Measurements from ENCODE around the gene ZSCAN29. TPM values are rescaled to one million over a fixed set of nuclear protein-coding genes. Genes with fewer than 3 reads are reported as not detected.

Gene ZSCAN29
- total and polyA plus RNA-seq, 2 donors (not counting 1 experiment from before 2014, with no cell fraction given), result 6.5 to 31.9 TPM

Other genes starting within 250 kb of the ZSCAN29 start
- 11.8 and 20.8 TPM in 2 replicates for gene TMEM62, start 237.5 kb downstream of the ZSCAN29 start, total RNA-seq
- 8.0 and 10.7 TPM in 2 replicates for gene TMEM62, start 237.5 kb downstream of the ZSCAN29 start, polyA plus RNA-seq
- gene CCNDBP1, start 185.6 kb downstream of the ZSCAN29 start, total RNA-seq, result 48.0 and 78.4 TPM in 2 replicates
- 80.2 and 101 TPM in 2 replicates for gene CCNDBP1, start 185.6 kb downstream of the ZSCAN29 start, polyA plus RNA-seq
- not detected in 2 replicates for gene EPB42, start 150.0 kb downstream of the ZSCAN29 start, total RNA-seq
- not detected in 2 replicates for gene EPB42, start 150.0 kb downstream of the ZSCAN29 start, polyA plus RNA-seq
- gene TGM5, start 104.1 kb downstream of the ZSCAN29 start, total RNA-seq, result under 0.01 TPM in 1 of 2 replicates, not detected in the other
- 0.03 TPM in 1 of 2 replicates, not detected in the other for gene TGM5, start 104.1 kb downstream of the ZSCAN29 start, polyA plus RNA-seq
- not detected in 2 replicates for gene TGM7, start 68.8 kb downstream of the ZSCAN29 start, total RNA-seq
- not detected in 2 replicates for gene TGM7, start 68.8 kb downstream of the ZSCAN29 start, polyA plus RNA-seq
- 4.8 and 7.2 TPM in 2 replicates for gene LCMT2, start 40.5 kb downstream of the ZSCAN29 start, total RNA-seq
- 12.5 and 14.9 TPM in 2 replicates for gene LCMT2, start 40.5 kb downstream of the ZSCAN29 start, polyA plus RNA-seq
- 10.5 and 17.2 TPM in 2 replicates for gene TUBGCP4, start 58 bp upstream of the ZSCAN29 start, total RNA-seq
- gene TUBGCP4, start 58 bp upstream of the ZSCAN29 start, polyA plus RNA-seq, result 8.3 and 10.4 TPM in 2 replicates
- gene TP53BP1, start 122.1 kb upstream of the ZSCAN29 start, total RNA-seq, result 79.9 and 132 TPM in 2 replicates
- 38.8 and 39.8 TPM in 2 replicates for gene TP53BP1, start 122.1 kb upstream of the ZSCAN29 start, polyA plus RNA-seq
- 70.4 and 201 TPM in 2 replicates for gene MAP1A, start 146.6 kb upstream of the ZSCAN29 start, total RNA-seq
- 51.2 and 66.1 TPM in 2 replicates for gene MAP1A, start 146.6 kb upstream of the ZSCAN29 start, polyA plus RNA-seq
- 27.0 and 40.8 TPM in 2 replicates for gene PPIP5K1, start 219.2 kb upstream of the ZSCAN29 start, total RNA-seq
- 19.6 and 21.2 TPM in 2 replicates for gene PPIP5K1, start 219.2 kb upstream of the ZSCAN29 start, polyA plus RNA-seq
- not detected in 2 replicates for gene CKMT1B, start 223.0 kb upstream of the ZSCAN29 start, total RNA-seq
- gene CKMT1B, start 223.0 kb upstream of the ZSCAN29 start, polyA plus RNA-seq, result 0.03 TPM in 1 of 2 replicates, not detected in the other
- gene STRC, start 247.8 kb upstream of the ZSCAN29 start, total RNA-seq, result under 0.01 and 0.17 TPM in 2 replicates
- gene STRC, start 247.8 kb upstream of the ZSCAN29 start, polyA plus RNA-seq, result not detected in 2 replicates